RCC 7860 (cell line): ENCODE measurements around the gene ROBO4.

Experiments used
- DNase-seq: peaks from one replicate; pipeline ENCODE4 v3.0.0-alpha.2; 2015; ENCODE audit warnings: low spot score
- FAIRE-seq: peaks from 2 replicates; lab custom pipeline; 2012; peaks lifted over from hg19 to GRCh38; lab: Jason Lieb, UNC

ROBO4 gene

GRCh38 chr11:124897674-124898262, at the start of gene ROBO4:
Gene ROBO4 (minus strand): TSS chr11:124897865. CDS start chr11:124897795, 70 bp downstream.
- DNase-seq = no peak
- no peak for FAIRE-seq

- DNase-seq (no peak), FAIRE-seq (no peak)
These were observed 49.1 kb upstream of the ROBO4 start for GRCh38 chr11:124946735-124947141.

- DNase-seq (no peak), FAIRE-seq (no peak)
These were observed 48.2 kb upstream of the ROBO4 start for GRCh38 chr11:124945826-124946225.

GRCh38 chr11:124944565-124944964, 46.9 kb upstream of the ROBO4 start:
- FAIRE-seq (no peak), DNase-seq (no peak)

GRCh38 chr11:124943741-124944140, 46.1 kb upstream of the ROBO4 start:
- FAIRE-seq = no peak
- no peak for DNase-seq

GRCh38 chr11:124943254-124943616, 45.6 kb upstream of the ROBO4 start:
- no peak for FAIRE-seq
- DNase-seq = no peak

- FAIRE-seq (no peak), DNase-seq (no peak)
These were observed 45.0 kb upstream of the ROBO4 start for GRCh38 chr11:124942466-124943253.

- DNase-seq (no peak), FAIRE-seq (no peak)
These were observed 44.0 kb upstream of the ROBO4 start for GRCh38 chr11:124941703-124942102.

GRCh38 chr11:124938970-124939369, 41.3 kb upstream of the ROBO4 start:
- DNase-seq = no peak
- FAIRE-seq = no peak

GRCh38 chr11:124938206-124938765, 40.6 kb upstream of the ROBO4 start:
- FAIRE-seq (no peak), DNase-seq (no peak)

GRCh38 chr11:124937336-124937935, 39.8 kb upstream of the ROBO4 start:
- DNase-seq (no peak), FAIRE-seq (no peak)

GRCh38 chr11:124935548-124936514, 38.2 kb upstream of the ROBO4 start, which contains the start of gene HEPACAM:
Gene HEPACAM (minus strand): TSS chr11:124936047. CDS start chr11:124936006, 41 bp downstream.
- FAIRE-seq = no peak

GRCh38 chr11:124934862-124935547, 37.3 kb upstream of the ROBO4 start:
- DNase-seq = peak; percentile 4

More at GRCh38 chr11:124935548-124936514, 38.2 kb upstream of the ROBO4 start, which contains the start of gene HEPACAM:
- DNase-seq = no peak

GRCh38 chr11:124930799-124931198, 33.1 kb upstream of the ROBO4 start:
- FAIRE-seq (no peak), DNase-seq (no peak)

More at GRCh38 chr11:124934862-124935547, 37.3 kb upstream of the ROBO4 start:
- no peak for FAIRE-seq

- no peak for DNase-seq
These were observed 31.4 kb upstream of the ROBO4 start for GRCh38 chr11:124928942-124929665.

GRCh38 chr11:124923296-124923695, 25.6 kb upstream of the ROBO4 start:
- DNase-seq (no peak), FAIRE-seq (no peak)

More at GRCh38 chr11:124928942-124929665, 31.4 kb upstream of the ROBO4 start:
- FAIRE-seq = no peak

GRCh38 chr11:124922831-124923230, 25.2 kb upstream of the ROBO4 start:
- no peak for DNase-seq
- no peak for FAIRE-seq

- no peak for DNase-seq
- no peak for FAIRE-seq
These were observed 23.4 kb upstream of the ROBO4 start for GRCh38 chr11:124920870-124921609.
